ELF-1 (cell line): ENCODE results near the gene ARCN1.

ENCODE experiments used
- DNase-seq: peaks from one replicate; pipeline ENCODE4 v3.0.0-alpha.2; 2016; ENCODE audit warnings: low read depth, low spot score

ARCN1 gene

GRCh38 chr11:118621071-118621783 lies 49.0 kb downstream of the ARCN1 start:
- DNase-seq = peak; percentile 85

GRCh38 chr11:118621784-118622375 lies 49.7 kb downstream of the ARCN1 start:
- no peak for DNase-seq

GRCh38 chr11:118622376-118623268 lies 50.4 kb downstream of the ARCN1 start:
- peak; percentile 23 for DNase-seq

- DNase-seq = no peak
These were observed 51.1 kb downstream of the ARCN1 start for GRCh38 chr11:118623269-118623655.

- DNase-seq = no peak
These were observed 53.0 kb downstream of the ARCN1 start for GRCh38 chr11:118625036-118625690.

GRCh38 chr11:118625976-118626375 lies 53.8 kb downstream of the ARCN1 start:
- DNase-seq = peak; percentile 68

- DNase-seq = no peak
These were observed 55.4 kb downstream of the ARCN1 start for GRCh38 chr11:118627566-118627965.

GRCh38 chr11:118628031-118628430 lies 55.8 kb downstream of the ARCN1 start:
- DNase-seq = no peak

- DNase-seq = no peak
These were observed 56.2 kb downstream of the ARCN1 start for GRCh38 chr11:118628432-118628831.

GRCh38 chr11:118628861-118629549 lies 56.8 kb downstream of the ARCN1 start:
- no peak for DNase-seq

GRCh38 chr11:118629761-118630661 lies 57.8 kb downstream of the ARCN1 start:
- DNase-seq = no peak

- no peak for DNase-seq
These were observed 59.1 kb downstream of the ARCN1 start for GRCh38 chr11:118631142-118631909.

- DNase-seq = no peak
These were observed 60.5 kb downstream of the ARCN1 start for GRCh38 chr11:118632577-118633318.

GRCh38 chr11:118633319-118633690 lies 61.1 kb downstream of the ARCN1 start:
- DNase-seq = no peak

- DNase-seq = no peak
These were observed 61.8 kb downstream of the ARCN1 start for GRCh38 chr11:118633979-118634378.

GRCh38 chr11:118634431-118635236 lies 62.4 kb downstream of the ARCN1 start:
- peak; percentile 91 for DNase-seq

- DNase-seq = peak; percentile 74
These were observed 63.0 kb downstream of the ARCN1 start for GRCh38 chr11:118635237-118635591.

GRCh38 chr11:118635642-118636041 lies 63.4 kb downstream of the ARCN1 start:
- DNase-seq = no peak
